ENCODE data around the gene TNFRSF14.

- TF ChIP-seq, protein P1, sequence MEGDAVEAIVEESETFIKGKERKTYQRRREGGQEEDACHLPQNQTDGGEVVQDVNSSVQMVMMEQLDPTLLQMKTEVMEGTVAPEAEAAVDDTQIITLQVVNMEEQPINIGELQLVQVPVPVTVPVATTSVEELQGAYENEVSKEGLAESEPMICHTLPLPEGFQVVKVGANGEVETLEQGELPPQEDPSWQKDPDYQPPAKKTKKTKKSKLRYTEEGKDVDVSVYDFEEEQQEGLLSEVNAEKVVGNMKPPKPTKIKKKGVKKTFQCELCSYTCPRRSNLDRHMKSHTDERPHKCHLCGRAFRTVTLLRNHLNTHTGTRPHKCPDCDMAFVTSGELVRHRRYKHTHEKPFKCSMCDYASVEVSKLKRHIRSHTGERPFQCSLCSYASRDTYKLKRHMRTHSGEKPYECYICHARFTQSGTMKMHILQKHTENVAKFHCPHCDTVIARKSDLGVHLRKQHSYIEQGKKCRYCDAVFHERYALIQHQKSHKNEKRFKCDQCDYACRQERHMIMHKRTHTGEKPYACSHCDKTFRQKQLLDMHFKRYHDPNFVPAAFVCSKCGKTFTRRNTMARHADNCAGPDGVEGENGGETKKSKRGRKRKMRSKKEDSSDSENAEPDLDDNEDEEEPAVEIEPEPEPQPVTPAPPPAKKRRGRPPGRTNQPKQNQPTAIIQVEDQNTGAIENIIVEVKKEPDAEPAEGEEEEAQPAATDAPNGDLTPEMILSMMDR (IDR thresholded peaks at IDR 0.05): no peak
- TF ChIP-seq EZH2 (IDR thresholded peaks at IDR 0.05; ENCODE audit: borderline replicate concordance, insufficient read depth, low read depth, low read length, poor library complexity, severe bottlenecking): no peak
Observed at GRCh38 chr1:2587860-2588571, 31.8 kb downstream of the TNFRSF14 start.

All from B cell (primary cell).